Measurements from ENCODE around the gene CIITA.

The CIITA gene

DNA sequence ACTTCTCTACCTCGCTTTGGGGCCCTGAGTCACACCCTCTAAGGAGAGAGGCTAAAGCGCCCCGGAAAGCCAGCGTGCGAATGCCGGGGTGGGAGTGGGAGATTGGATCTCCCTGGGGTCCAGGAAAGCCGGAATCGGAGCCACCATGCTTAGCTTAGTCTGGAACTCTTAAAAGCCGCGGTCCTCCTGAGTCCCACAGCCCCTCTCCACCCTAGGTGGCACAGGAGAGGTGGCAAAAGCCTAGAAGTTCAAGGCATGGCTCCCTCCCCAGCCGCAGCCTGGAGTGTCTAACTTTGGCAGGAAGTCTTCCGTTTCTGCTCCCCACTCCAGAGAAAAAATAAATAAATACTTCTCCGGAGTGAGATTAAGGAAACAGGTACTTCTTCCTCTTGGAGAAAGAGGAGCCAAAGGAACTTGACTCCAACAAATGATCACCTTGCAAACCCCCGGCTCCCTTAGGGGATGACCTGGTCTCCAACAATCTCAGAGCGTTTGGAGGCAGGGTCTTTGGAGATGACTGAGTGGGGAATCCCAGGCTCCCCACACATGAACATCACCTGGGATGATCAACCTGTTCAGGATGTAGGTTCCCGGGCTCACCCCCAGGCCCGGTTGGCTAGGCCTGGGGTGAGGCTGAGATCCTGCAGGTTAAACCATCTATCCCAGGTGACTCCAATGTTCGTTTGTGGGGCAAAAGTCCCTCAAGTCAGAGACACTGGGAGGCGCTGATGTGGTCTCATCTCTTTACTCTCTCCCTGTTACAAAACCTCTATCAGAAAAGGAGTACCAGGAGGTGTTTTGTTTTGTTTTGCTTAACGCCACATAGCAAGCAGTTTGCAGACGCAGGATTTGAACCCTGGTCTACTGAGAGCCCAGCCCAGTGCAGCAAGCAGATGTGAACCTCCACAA, 2.9 kb downstream of the CIITA start:
- DNase-seq (ENCODE audit: low read depth, low spot score): no peak

DNA sequence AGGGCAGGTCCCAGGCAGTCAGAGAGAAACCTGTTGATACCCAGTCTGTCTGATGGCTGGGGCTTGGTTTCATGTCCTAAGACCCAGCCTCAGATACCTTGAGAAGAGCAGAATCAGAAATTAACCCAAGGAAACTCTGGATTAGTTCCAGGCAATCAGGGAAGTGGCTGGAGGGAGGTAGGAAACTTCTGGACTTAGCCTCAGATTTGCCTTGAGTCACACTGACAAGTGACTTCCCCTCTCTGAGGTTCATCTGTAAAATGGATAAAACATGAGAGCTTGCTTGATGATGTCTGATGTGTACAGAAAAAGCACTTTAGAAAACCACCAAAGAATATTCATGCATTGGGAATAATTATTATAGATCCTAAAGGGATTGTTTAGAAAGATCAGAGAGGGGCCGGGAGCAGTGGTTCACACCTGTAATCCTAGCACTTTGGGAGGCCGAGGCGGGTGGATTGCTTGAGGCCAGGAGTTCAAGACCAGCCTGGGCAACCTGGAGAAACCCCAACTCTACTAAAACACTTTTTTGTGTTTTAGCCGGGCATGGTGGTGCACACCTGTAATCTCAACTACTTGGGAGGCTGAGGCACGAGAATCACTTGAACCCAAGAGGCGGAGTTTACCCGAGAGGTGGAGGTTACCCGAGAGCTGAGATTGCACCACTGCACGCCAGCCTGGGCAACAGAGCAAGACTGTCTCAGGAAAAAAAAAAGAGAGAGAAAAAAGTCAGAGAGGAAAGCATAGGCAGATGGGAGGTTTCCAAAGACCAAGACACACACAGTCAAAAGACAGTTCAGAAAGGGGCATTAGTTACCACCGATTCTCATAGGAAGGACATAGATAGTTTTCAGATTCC, 3.8 kb downstream of the CIITA start:
- DNase-seq (ENCODE audit: low read depth, low spot score): no peak

DNA sequence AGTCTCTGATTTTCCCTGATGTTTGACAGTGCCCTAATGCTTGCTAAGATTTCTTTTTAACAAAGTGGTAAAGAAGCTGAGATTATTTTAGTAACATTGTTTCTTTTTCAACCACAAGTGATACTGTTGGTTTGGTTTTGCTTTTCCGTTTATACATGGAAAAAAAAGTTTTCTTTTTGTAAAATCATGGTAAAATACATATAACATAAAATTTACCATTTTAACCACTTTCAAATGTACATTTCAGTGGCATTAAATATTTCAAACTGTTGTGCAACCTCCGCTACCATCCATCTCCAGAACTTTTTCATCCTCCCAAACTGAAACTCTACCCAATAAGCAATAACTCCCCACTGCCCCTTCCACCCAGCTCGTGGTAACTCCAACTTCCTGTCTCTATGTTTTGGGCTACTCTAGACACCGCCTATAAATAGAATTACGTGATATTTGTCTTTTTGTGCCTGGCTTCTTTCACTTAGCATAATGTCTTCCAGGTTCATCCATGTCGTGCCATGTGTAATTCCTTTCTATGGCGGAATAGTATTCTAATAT, 4.6 kb downstream of the CIITA start:
- no peak for DNase-seq (ENCODE audit: low read depth, low spot score)

DNA sequence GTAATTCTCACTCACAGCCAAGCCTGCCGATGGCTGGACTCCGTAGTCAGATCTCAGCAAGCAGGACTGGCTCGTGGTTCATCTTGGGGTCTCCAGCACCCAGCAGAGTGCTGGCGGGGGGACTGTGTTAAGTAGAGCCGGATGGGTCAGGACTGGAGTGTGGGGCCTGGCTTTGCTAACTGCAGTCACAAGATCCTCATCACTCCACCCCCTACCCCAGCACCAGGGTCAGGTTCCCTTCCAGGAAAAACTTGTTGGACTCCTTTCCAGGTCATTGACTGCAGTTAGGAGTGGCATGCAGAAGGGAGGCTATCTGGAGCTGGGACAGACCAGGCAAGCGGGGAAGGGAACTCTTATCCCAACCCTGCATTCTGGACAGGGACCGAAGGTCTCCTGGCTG, 6.0 kb downstream of the CIITA start:
- no peak for DNase-seq (ENCODE audit: low read depth, low spot score)

DNA sequence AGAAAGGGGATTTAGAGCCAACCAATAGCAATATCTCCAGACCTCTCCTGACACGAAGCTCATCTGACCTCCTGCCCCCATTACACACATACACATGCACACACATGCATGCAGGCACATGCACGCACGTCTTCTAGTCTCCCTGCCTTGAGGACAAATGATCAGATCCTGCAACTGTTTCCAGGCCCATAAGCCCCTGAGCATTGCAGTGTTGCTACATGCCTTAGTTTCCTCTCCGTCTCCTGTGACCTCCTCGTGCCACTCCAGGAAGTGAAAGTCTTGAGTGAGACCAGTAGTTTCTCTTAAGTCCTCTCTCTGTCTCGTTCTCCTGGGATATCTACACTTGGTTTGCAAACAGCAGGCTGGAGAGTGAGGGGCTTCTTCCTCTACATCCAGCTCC, 8.2 kb downstream of the CIITA start:
- no peak for DNase-seq (ENCODE audit: low read depth, low spot score)

DNA sequence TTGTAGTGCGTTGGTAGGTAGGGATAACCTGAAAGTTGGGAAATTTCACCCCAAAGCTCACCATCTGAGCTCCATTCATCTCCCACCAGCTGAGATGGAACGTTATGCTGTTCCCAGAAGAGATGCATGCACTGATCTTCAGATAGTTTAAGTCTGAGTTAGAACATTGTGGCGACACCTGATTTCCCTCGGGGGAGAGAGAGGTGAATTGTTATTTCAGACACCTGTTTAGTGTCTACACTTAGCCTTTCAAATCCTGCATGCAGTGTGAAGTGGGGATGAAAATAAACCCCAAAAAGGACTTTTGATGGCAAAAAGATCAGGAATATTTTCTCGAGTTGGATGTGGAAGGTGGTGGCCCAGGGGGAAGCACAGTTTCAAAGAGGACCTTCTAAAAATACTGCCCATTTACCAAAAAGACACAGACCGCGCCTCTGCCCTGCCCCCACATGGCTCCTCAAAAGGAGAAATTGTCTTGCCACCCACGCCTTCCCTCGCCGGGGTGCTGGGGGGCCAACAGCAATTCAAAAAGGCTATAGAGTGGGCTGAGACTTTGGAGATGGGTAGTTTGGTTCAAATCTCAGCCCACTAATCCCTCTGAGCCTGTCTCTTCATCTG, 11.4 kb downstream of the CIITA start:
- no peak for DNase-seq (ENCODE audit: low read depth, low spot score)

DNA sequence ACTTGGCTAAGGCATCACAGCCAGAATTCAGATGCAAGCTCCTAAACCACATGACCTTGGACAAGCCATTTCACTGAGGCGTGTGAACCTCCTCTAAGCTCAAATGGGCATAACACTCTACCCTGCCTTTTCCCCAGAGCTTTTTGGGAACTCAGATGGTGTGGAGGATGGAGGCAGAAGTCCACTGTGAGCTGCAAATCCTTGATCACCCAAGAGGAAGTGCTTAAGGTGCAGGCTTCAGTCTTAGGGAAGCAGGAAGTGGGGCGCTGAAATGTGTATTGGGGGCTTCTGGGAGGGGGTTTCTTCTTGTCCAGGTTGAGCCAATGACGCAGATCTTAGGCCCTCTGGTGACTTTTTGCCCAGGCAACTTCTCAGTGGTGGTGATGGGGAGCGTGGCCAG, 12.9 kb downstream of the CIITA start:
- DNase-seq (ENCODE audit: low read depth, low spot score): no peak

DNA sequence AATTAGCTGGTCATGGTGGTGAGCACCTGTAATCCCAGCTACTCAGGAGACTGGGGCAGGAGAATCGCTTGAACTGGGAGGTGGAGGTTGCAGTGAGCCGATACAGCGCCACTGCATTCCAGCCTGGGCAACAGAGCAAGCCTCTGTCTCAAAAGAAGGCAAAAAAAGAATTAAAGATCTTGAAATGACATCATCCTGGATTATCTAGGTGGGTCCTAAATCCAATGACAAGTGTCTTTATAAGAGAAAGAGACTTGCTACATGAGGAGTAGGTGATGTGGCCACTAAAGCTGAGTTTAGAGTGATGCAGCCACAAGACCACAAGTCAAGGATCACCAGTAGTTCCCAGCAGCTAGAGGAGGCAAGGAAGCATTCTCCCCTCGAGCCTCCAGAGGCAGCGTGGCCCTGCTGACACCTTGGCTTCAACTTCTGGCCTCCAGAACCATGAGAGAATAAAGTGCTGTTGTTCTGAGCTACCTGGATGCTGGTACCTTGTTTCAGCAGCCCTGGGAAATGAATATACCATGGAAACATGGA, 15.8 kb downstream of the CIITA start:
- DNase-seq (ENCODE audit: low read depth, low spot score): no peak

DNA sequence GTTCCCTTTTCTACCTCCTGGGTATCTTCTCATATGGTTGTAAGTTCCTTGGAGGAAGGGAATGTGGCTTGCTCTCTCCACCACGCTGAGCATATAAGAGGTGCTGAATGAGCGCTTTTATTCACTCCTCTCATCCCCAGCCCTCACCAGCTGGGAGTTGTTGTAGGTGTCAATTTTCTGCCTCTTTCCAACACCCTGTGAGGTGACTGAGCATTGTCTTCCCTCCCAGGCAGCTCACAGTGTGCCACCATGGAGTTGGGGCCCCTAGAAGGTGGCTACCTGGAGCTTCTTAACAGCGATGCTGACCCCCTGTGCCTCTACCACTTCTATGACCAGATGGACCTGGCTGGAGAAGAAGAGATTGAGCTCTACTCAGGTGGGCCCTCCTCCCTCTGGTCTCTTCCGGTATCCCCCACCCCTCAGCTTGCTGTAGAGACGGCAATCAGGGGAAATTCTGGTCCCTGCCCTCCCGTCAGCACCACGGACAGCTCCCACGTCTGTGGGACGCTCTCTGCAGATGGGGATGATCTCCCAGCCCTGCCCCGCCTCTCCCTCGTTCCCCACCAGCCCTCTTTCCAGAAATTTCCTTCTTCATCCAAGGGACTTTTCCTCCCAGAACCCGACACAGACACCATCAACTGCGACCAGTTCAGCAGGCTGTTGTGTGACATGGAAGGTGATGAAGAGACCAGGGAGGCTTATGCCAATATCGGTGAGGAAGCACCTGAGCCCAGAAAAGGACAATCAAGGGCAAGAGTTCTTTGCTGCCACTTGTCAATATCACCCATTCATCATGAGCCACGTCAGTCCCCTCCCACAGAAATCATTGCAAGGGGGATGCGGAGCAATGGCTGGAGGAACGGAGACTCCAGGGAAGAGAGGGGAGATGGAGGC, 18.3 kb downstream of the CIITA start:
- no peak for DNase-seq (ENCODE audit: low read depth, low spot score)

DNA sequence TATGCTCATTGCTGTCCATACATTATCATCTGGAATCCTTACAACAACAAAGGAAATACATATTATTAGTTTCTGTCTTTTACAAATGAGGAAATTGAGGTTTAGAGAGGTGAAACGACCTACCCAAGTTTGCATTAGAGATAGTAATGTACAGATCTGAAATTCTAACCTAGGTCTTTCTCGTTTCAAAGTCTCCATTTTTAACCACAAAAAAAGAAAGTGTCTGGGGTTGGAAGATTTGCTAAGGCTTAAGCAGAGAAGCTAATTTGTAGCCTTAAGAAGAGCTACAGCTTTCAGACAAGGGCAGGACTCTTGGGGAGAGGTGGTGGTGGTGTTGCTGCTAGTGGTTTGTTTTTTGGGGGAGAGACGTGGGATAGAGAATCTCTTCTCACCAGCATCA, 19.2 kb downstream of the CIITA start:
- DNase-seq (ENCODE audit: low read depth, low spot score): no peak

DNA sequence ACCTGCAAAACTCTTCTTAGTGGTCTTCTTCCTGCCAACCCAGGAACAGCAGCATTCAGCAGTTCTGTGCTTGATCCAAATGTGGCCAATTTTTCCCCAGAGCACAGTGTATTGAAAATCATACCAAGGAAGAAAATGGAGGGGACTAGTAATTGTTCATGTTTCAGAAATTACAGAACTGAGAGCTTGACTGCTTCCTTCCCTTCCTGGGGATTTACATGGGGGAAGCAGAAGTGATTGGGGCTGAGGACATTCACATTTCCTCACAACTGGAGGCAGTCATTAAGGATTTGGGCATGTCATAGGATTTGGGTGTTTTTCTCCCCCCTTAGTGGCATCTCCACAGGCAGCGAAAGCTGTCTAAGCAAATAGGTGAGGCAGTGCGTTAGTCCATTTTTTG, 19.7 kb downstream of the CIITA start:
- DNase-seq (ENCODE audit: low read depth, low spot score): no peak

DNA sequence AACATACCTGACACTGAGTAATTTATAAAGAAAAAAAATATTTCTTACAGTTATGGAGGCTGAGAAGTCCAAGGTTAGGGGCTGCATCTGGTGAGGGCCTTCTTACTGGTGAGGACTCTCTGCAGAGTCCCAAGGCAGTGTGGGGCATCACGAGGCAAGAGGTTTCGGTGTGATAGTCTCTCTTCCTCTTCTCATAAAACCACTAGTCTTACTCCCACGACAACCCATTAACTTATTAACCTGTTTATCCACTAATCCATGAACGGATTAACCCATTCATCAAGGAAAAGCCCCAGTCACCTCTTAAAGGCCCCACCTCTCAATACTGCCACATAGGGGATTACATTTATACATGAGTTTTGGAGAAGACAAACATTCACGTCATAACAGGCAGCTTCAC, 20.1 kb downstream of the CIITA start:
- DNase-seq (ENCODE audit: low read depth, low spot score): no peak

DNA sequence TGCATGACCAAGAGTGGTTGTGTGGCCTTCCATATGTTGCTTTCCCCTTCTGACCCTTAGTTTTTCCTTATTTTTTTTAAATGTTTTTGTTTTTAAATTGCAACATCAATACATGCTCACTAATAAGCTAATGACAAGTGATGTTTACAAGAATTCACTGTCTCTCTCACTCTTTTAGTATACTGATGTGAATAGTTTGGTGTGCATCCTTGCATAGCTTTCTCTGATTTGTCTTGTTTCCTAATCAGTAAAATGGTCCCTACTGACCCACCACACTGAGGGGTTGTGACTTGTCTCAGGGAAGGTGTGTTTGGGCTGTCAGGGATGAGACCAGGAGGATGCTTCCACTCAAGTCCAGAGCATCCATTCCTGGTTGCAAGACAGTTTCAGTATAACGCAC, 26.0 kb downstream of the CIITA start:
- no peak for DNase-seq (ENCODE audit: low read depth, low spot score)

DNA sequence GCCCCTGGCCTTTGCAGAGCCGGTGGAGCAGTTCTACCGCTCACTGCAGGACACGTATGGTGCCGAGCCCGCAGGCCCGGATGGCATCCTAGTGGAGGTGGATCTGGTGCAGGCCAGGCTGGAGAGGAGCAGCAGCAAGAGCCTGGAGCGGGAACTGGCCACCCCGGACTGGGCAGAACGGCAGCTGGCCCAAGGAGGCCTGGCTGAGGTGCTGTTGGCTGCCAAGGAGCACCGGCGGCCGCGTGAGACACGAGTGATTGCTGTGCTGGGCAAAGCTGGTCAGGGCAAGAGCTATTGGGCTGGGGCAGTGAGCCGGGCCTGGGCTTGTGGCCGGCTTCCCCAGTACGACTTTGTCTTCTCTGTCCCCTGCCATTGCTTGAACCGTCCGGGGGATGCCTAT, 29.5 kb downstream of the CIITA start:
- DNase-seq (ENCODE audit: low read depth, low spot score): no peak

DNA sequence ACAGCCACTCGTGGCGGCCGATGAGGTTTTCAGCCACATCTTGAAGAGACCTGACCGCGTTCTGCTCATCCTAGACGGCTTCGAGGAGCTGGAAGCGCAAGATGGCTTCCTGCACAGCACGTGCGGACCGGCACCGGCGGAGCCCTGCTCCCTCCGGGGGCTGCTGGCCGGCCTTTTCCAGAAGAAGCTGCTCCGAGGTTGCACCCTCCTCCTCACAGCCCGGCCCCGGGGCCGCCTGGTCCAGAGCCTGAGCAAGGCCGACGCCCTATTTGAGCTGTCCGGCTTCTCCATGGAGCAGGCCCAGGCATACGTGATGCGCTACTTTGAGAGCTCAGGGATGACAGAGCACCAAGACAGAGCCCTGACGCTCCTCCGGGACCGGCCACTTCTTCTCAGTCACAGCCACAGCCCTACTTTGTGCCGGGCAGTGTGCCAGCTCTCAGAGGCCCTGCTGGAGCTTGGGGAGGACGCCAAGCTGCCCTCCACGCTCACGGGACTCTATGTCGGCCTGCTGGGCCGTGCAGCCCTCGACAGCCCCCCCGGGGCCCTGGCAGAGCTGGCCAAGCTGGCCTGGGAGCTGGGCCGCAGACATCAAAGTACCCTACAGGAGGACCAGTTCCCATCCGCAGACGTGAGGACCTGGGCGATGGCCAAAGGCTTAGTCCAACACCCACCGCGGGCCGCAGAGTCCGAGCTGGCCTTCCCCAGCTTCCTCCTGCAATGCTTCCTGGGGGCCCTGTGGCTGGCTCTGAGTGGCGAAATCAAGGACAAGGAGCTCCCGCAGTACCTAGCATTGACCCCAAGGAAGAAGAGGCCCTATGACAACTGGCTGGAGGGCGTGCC, 30.1 kb downstream of the CIITA start:
- DNase-seq (ENCODE audit: low read depth, low spot score): no peak

DNA sequence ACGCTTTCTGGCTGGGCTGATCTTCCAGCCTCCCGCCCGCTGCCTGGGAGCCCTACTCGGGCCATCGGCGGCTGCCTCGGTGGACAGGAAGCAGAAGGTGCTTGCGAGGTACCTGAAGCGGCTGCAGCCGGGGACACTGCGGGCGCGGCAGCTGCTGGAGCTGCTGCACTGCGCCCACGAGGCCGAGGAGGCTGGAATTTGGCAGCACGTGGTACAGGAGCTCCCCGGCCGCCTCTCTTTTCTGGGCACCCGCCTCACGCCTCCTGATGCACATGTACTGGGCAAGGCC, 30.7 kb downstream of the CIITA start:
- DNase-seq (ENCODE audit: low read depth, low spot score): no peak

DNA sequence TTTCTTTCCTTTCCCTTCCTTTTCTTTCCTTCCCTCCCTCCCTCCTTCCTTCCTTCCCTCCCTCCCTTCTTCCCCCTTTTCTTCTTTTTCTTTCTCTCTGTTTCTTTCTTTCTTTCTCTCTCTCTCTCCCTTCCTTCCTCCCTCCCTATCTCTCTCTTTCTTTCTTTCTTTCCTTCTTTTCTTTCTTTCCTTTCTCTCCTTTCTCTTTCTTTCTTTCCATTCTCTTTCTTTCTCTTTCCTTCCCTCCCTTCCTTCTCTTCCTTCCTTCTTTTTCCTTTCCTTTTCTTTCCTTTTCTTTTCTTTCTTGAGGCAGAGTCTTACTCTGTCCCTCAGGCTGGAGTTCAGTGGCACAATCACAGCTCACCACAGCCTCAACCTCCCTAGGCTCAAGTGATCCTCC, 34.3 kb downstream of the CIITA start:
- no peak for DNase-seq (ENCODE audit: low read depth, low spot score)

DNA sequence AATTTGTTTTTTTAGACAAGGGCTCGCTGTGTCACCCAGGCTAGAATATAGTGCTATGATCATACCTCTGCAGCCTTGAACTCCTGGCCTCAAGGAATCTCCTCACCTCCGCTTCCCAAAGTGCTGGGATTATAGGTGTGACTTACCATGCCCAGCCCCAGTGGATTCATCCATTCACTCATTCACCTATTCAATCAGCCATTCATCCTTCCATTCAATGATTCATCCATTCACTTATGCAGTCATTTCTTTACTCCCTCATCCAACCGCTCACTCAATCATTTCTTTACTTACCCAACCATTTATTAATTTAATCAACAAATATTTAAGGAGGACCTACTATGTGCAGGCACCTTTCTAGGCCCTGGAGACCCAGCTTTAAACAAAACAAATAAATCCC, 39.5 kb downstream of the CIITA start:
- DNase-seq (ENCODE audit: low read depth, low spot score): no peak

DNA sequence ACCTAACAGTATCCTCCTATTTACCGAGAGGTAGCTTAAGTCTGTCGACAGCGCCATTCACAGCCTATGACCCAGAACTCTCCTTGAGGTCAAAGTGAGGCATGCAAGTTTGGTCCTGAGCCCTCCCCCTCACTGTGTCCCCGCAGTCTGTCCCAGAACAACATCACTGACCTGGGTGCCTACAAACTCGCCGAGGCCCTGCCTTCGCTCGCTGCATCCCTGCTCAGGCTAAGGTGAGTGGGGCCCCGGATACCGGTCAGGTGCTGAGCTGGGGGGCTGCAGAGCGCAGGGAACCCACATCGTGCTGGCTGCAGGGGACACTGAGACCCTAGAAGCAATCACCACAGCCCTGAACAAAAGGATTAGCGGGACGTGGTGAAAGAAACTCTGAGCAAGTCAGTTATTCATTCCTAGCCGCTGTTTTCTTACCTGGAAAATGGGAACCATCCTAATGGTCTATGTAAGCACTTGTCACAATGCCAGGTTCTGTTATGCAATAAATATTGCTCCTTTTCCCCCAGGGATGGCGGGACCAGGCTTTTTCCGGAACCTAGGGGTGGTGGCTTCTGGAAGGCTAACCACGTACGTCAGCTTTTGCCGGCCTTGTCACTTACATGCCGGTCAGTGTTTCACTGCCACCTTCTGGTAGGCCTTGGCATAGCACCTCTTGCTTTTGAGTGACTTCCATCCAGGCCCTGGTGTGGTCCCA, 41.4 kb downstream of the CIITA start:
- DNase-seq (ENCODE audit: low read depth, low spot score): peak; percentile 65

DNA sequence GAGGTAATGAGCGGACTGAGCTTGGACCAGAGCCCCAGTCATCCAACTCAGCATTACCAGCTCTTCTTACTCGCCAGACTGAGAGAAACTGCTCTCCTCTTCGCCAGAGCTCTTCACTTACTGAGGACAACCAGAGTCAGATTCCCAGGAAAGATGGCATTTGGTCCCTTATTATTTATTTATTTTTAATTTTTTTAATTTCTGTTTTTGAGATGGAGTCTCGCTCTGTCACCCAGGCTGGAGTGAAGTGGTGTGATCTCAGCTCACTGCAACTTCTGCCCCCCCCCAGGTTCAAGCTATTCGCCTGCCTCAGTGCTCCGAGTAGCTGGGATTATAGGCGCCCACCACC, 42.0 kb downstream of the CIITA start:
- DNase-seq (ENCODE audit: low read depth, low spot score): no peak
